Skin of body (tissue), 2 donors: ENCODE data around the gene IFI27L2. TPM values are rescaled to one million over a fixed set of nuclear protein-coding genes. Genes with fewer than 3 reads are reported as not detected.
A peak's percentile ranks its signal among the peaks of the same experiment; 100 is the strongest.

Source experiments
- DNase-seq: peaks from one replicate; lab custom pipeline; 2025; lab: John Stamatoyannopoulos, UW
- total RNA-seq: library from RNA; depleted of rRNA; stranded (reverse); fragments of >200 nt; gene quantifications from one replicate; pipeline ENCODE4 v1.2.3, GENCODE V29; 2014

The IFI27L2 gene
- total RNA-seq, 1 donor from 2014 or later, result 29.8 TPM

DNA sequence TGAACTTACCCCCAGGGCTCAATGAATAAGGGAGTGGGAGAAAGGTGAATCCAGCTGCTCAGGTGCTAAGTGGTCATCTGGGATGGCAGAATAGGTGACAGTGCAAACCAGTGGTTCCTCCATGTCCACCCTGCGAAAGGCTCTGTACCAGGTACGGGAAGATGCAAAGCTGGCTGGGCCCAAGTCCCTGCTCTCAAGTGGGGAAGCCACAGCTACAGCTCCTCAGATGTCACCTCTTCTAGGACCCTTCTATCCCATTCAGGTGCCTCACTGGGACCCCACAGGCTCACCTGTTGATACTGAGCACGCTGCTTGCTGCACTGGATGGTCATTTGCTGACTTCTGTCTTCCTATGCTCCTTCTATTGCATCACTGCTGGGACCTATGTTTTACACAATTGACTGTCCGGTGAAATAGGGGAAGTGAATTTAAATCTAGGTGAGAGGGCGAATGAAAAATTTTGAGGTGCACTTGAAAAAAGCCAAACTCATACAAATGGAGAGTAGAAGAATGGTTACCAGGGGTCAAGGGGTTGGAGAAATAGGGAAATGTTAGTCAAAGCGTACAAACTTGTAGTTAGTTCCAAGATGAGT, 24.4 kb upstream of the IFI27L2 start:
- DNase-seq, result no peak

DNA sequence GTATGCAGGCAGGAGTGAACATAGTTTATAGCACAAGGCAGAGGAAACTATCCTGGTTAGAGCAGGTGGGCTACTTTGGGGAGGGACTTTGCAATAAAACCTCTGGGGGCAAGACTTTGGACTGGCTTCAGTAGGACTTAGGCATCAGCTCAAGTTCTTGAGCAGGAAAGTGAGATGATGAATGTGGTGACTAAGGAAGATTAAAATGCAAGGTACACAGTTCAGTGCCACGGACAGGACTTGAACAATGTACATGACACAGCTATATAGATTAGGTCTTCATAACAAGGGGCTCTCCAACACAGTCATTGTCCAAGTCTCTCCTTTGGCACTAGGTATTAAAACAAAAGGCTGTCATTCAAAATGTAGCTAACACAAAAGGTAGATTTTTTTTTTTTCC, 23.3 kb upstream of the IFI27L2 start:
- no peak for DNase-seq

DNA sequence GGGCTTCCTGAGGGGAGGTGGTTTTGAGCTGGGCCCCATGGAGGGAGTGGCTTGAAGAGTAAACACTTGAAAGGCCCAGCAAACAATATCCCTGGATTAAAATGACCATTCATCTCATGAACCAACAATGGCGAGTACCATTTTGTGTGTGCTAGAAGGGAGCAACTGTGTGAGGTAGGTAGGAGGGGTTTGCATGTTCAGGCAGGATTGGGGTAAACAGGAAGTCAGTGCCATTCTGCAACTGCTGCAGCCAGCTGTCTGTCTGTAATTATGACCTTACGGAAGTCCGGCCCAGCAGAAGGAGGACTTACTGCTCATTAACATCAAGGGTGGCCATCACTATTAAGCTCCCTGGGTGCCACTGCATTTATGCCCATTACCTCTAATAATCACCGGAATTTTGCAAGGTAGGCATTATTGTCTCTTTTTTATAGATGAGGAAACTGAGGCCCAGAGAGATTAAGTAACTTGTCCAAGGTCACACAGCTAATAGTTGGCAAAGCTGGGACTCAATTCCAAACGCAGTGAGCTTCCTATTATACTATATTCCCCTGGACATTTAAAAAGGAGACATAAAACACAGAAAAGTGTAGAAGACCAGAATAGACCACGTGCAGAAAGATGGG, 16.6 kb upstream of the IFI27L2 start:
- DNase-seq, result no peak

DNA sequence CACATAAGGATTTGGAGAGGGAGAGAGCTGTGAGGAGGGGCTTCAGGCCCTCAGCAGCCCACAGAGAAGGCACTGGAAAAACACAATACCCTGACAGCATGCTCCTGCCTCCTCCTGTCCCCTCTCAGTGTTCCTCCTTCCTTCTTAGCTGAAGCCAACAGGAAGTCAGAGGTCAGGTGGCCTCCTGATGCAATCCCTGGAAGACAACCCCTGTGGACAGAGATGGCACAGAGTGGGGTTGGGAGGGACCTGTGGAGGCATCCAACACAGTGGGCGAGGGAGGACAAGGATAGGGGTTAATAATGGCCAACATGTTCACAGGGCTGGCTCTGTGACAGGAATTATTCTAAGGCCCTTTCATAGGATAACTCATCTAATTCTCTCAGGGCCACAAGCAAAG, 15.4 kb upstream of the IFI27L2 start:
- DNase-seq, result no peak

DNA sequence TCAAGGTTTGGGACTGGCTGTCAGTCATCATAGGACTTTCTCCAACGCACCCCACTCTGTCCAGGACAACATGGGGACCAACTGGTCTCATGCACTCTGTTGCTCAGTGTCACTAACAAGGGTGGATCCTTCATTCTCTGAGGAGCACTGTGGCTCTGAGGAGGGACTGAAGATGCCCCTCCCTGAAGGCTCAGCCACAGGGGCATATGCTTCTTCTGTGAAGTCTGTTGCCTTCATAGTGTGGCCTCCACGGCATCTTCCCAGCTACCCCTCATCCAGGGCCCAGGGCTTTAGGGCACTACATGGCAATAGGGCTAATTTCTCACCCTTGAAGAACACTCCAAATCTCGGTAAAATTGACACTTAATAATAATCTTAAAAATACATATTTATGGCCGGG, 14.3 kb upstream of the IFI27L2 start:
- DNase-seq, result no peak

DNA sequence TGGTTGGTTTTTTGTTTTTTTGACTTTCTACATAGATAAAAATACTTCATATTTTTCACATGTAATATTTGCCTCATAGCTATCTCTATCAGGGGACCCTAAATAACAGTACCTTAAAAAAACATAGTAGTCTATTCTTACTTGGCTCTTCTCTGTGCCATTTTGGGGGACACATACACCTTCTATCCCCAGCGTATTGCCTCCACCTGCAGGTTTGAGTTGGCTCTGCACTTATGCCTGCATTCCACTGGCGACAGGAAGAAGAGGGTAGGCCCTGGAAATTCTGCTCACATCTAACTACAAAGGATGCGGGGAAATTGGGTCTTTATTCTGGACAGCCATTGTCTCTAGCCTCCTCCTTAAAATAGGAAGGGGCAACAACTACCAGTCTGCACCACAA, 13.8 kb upstream of the IFI27L2 start:
- no peak for DNase-seq

DNA sequence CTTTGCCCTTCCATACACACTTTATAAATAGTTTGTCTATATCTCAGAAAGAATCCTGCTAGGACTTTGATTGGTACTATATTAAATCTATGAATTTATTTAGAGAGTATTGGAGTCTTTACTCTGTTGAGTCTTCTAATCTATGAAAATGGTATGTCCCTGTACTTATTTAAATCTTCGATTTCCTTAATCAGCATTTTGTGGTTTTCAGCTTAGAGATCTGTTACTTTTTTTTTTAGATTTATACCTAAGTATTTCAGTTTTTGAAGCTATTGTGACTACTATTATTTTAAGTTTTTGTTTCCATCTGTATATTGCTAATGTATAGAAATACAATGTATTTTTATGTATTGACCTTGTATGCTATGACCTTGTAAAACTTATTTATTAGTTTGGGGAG, 13.4 kb upstream of the IFI27L2 start:
- DNase-seq, result no peak

DNA sequence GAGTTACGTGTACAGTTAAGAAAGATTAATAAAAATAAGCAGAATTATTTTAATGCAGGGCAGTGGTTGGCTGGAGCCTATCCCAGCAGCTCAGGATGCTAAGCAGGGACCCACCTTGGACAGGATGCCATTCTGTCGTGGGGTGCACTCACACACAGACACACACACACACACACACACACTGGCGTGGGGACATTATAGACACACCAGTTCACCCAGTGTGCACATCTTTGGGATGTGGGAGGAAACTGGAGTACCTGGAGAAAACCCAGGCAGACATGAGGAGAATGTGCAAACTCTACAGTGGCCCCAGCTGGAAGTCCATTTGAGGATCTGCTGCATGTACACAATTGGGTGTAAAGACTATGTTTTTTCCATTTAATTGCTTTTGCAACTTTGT, 12.8 kb upstream of the IFI27L2 start:
- no peak for DNase-seq

DNA sequence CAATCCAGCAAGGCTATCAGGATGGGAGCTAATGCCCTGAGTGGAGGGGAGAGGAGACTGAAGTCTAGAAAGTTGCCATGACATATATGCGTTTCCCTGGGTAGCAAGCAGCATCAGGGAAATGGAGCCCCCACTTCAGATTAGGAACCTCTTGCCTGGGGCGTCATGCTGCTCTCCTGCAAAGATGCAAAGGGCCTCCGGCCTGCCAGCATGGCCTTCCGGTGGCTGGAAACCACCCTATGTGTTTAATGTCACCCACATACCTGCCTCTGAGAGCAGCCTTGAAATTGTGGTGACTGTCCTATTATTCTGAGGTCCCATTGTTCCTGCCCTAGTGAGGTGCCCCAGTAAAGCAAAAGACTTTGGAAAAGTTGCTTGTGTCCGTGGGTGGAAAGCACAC, 10.0 kb upstream of the IFI27L2 start:
- DNase-seq, result no peak

DNA sequence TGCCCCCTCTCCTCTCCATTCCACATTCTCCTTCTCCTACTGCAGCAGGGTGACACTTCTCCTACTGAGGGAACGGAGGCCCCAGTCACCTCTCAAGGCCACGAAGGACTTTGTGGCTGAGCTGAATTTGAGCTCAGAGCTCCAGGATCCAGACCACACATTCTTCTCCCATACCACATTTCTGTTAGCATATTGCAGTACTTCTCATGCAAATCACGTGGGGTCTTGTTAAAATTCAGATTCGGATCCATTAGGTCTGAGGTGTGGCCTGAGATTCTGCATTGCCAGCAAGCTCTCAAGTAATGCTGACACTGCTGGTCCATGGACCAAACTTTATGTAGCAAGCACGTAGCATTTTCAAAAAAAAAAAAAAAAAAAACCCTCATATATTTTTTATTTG, 9.6 kb upstream of the IFI27L2 start:
- DNase-seq, result no peak

DNA sequence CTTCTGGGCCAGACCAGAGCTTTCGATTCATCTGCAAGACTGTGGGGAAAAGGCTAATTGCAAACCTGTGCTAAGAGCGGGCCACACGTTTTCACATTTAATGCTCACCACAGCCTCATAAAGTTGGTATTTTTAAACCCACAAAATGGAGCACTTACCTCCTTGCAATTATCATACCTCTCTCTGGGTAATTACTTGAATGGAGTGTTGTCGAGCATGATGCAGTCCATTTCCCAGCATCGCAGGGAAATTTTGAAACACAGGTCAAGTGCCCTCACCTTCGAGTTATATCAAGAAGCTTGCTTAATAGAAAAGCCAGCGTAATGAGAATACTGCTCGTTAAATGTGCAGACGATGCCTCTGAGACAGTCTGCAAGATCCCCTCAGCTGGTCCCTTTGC, 8.8 kb upstream of the IFI27L2 start:
- no peak for DNase-seq

DNA sequence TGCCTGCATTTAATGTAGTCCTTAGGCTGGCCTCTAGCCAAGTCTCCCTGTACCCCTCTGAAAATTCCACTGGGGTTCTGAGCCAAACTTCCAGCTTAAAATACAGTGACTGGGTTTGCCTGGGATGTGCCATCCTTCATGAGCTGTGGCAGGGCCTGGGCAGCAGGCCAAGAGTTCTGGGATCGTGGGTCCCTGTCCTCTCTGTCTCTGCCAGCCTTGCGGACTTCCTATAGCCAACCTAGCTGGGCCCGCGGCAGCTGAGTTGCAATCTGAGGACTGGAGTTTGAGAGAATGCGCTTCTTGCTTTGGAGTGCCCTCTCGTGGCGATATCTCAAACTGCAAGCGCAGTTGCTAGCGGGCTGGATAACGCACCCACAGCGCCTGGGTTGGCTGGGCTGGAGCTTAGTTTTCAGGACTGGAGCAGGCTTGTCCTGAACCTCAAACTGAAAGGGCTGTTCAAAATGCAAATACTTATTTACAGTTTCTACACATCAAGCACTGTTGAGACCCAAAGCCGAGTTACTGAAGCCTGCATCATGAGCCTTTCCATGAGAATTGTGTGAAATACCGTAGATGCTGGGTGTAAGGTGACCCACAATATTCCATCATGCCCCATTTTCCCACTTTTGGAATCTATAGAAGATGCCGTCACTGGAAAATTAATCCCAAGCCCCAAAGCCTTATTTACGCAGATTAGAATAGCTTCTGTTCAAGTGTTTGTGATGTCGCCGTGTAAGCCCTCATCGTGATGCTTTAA, 7.3 kb upstream of the IFI27L2 start:
- DNase-seq, result peak; percentile 56

DNA sequence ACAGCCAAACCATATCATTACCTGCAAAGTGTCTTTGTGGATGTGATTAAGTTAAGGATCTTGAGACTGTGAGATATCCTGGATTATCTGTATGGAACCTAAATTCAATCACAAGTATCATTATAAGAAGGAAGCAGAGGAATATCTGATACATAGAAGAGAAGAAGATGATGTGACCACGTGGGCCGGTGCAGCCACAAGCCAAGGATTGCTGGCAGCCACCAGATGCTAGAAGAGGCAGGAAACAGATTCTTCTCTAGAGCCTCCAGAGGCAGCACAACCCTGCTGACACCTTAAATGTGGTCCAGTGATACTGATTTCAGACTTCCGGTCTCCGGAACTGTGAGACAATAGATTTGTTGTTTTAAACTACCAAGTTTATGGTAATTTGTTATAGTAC, 6.1 kb upstream of the IFI27L2 start:
- no peak for DNase-seq

DNA sequence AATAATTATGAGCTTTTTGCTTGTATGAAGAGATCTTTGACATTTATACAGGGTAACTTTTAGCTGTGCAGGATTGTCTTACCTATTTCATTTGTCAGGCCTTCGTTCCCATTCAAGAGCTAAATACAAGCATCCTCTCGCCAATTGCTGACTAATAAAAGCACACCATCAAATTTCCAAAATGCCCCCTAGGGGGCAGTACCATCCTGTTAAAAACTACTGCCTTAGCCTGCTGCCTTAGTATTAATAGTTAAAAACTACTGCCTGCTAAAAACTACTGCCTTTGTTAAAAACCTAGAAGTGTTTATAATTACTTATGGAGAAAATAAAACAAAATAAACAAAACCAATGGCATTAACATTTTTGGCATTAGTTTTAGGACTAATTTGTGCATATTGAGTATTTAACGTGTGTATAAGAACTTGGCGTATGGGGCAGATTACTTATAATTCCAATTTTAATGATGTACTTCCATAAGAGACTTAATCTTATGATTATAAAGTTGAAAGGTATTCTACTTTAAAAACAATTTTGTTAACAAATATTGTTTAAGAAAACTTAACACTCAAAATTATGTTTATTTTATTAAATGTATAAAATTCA, 3.0 kb upstream of the IFI27L2 start:
- peak; percentile 42 for DNase-seq

DNA sequence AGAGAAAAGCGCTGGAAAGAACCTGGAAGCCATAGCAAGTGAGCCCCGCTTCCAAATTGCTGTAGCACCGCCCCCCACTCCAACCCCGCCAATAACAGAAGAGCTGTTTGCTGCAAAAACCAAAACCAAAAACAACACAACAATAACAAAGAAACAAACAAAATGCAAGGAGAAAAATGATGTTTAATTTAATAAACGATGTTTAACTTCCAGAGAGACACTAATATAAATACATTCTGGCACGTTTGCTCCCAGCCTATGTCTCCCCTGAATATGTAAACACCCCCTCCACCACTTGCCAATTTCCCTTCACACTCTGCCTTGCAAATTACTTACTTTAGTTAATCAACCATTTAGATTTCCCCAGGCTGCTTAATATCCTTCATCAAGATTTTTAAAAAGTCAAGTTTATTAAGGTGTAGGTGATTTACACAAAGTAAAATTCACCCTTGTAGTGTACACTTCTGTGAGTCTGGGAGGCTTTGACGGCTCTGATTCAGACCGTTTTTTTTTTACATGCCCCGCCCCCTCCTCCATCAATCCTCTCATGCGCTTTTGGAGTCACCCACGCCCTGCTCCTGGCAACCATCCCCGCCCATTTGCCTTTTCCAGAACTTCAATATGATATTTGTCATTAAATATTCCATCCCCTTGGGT, 482 bp upstream of the IFI27L2 start:
- peak; percentile 6 for DNase-seq

DNA sequence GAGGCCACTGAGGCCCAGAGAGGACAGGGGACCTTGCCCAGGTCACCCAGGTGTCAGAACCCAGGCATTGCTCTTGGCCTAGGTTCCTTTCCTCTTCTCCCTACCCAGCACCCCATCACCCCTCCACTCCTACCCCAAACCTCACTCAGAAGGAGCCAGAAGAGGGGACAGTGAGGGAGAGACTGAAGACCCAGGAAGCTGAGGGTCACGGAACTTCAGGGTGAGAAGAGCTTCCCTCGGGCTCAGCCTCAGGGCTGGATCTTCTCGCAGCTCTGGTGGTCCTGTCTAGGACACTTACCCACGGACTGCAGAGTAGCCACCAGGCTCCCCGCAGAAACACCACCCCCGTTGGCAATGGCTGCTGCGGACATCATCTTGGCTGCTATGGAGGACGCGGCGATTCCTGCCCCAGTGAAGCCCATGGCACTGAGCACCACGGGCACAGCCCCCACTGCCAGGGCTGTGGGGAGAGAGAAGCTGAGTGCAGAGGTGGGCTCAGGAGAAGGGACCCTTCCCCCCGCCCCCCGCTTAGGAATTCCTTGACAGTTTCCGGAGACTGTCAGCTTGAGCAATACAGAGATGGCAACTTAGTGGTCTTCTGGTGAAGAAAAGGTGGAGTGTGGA, 1.1 kb downstream of the IFI27L2 start:
- DNase-seq, result no peak

DNA sequence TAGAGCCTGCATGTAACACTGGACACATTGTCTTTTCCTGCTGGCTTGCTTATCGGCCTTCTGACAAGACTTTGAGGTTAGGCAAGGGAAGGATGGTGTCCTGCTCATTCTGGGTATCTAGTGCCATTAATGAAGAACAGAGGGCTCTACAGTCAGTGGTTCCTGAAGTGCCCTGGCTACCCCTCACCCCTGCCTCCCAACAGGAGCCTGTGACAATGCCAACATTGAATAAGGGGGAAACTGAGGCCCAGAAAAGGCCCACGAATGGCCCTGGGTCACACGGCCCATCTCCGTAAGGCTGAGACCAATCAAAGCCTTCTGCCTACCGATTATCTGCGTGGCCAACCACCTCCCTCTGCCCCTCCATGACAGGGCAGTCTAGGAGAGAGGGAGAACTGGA, 2.1 kb downstream of the IFI27L2 start:
- no peak for DNase-seq

DNA sequence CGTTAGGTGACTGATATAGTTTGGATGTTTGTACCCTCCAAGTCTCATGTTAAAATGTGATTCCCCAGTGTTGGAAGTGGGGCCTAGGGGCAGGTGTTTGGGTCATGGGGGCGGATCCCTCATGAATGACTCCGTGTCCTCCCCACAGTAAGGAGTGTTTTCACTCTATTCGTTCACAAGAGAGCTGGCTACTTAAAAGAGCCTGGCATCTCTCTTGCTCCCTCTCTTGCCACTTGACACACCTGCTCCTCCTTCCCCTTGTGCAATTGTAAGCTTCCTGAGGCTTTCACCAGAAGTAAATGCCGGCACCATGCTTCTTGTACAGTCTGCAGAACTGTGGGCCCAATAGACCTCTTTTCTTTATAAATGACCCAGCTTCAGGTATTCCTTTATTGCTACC, 2.6 kb downstream of the IFI27L2 start:
- no peak for DNase-seq

DNA sequence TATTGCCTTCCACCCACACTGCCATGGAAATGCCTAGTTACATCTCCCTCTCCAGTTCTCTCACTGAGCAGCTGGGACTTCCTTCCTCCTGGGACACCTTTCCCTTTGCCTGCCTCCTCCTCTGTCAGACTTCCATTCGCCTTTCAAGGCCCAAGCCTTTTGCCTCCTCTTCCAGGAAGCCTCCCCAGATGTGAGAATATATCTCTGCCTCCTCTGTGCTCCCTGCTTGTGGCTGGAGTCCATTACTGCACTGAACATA, 3.1 kb downstream of the IFI27L2 start:
- DNase-seq, result no peak

DNA sequence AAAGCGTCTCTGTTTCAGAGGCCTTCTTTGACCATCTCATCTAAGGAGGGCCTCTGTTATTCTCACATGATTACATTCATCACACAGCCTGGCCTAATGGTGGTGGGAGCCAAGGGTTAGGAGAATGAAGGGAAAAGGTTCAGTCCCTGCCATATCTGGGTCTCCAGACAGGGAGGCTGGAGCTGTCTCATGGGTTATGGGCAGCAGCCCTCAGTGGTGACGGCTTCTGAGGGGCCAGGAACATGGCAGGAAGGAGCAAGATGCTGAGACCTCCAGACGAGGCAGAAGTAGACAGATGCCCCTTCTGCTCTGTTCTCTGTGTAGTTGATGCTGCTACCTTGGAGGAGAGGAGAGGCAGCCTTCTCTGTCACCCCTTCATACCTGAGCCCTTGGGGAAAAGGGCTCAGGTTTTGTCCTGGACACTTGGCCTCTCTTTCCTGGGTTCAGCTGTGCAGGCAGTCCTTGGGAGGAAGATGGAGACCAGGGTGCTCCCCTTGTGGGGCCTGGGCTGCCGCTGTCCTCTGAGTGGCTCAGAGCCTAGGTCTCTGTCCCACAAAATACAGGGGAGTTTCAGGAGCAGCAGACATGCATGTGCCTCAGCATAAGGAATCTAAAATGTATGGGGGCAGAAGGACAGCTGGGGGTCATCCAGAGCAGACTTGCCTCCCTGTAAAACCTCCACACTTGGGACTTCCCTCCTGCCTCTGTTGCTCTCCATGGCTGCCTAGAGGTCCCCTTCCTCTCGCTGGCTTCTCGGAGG, 3.6 kb downstream of the IFI27L2 start:
- DNase-seq, result no peak
